GM18507 (cell line): ENCODE measurements around the gene DPP10.

Experiments used
- DNase-seq: peaks from one replicate; pipeline ENCODE4 v3.0.0; 2011; ENCODE audit warnings: low read depth; ENCODE audit not compliant: insufficient read length; ENCODE audit errors: extremely low spot score
- FAIRE-seq: peaks from 2 replicates; lab custom pipeline; 2011; peaks lifted over from hg19 to GRCh38; lab: Jason Lieb, UNC

DPP10 gene

DNA sequence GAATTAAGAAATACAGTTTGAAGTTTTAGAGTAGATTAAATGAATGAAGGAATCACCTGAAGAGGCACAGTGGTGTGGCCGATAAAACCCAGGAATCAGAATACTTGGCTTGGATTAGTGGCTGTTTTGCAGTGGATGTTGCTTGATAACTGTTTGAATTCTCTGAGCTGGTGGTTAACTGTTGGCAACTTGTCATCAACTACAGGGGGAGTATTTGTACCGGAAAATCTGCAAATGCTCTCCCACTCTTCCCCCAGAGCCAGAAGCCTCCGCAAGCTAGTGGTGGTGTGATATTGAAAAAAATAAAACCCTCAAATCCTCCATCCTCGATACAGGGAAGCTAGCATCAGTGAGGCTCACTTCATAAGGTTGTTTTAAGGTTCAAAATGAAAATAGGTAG is 326.7 kb downstream of the DPP10 start:
- no peak for FAIRE-seq
- no peak for DNase-seq

DNA sequence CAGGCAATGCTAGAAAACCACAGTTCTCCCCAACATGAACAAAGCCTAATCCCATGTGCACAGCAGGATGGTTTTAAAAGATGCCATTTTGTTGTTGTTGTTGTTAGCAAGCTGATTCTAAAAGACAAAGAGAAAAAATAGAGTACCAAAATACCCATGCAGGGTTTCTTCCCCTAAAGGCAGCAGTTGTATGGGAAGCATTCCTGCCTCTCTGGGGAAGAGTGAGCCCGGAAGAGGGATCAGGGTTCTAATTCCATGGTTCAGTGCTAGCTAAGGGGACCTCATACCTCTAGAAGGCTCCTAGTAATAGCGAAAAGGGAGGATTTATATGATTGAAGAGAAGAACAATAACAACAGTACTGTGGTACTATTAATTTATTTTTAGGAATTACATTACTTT is 327.6 kb downstream of the DPP10 start:
- DNase-seq (no peak), FAIRE-seq (no peak)

DNA sequence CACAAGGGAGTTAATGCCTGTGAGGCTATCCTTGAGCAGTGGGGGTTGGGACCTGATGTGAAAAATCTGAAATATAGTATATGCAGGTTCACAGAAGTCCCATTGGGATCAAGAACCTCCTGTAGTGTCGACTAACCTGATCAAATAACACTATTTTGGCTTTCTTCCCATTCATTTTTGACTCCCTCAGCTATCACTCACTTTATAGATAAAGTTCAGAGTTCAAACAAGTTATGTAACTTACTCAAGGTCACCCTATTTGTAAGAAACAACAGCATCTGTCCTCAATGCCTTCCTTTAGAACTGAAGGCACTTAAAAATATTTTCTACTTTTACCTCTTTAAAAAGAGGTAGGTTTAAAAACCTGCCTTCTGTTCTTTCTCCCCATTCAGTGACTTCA is 341.6 kb downstream of the DPP10 start:
- no peak for DNase-seq
- no peak for FAIRE-seq

DNA sequence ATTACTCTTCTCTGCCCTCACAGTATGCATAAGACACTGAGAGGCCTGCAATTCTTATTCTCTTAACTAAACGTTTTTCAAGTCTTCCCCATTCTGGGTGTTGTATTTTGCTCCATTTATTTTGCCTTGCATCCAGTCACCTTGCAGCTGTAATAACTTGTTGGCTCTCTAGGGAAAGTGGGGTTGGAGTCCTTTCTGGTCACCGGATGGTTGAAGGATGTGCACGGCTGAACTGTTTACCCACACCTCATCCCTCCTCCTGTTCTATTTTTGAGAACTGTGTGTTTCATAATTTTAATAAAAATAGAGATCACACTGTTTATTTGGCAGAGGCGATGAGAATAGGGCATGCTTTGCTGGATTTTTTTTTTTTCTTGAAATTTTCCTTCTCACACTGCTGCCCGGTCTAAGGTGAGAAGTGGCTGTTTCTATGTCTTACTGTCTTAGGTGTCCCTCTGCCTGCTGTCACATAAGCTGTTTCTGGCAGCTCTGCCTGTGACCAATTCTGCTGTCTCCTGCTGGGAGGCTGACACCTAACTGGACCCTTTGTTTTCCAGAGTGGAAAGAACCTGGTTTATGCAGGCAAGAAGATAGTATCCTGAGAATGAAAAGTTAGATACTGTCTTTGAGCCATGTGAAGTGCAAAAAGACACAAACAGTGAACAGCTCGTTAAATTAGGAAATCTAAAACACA is 342.6 kb downstream of the DPP10 start:
- no peak for DNase-seq
- no peak for FAIRE-seq

DNA sequence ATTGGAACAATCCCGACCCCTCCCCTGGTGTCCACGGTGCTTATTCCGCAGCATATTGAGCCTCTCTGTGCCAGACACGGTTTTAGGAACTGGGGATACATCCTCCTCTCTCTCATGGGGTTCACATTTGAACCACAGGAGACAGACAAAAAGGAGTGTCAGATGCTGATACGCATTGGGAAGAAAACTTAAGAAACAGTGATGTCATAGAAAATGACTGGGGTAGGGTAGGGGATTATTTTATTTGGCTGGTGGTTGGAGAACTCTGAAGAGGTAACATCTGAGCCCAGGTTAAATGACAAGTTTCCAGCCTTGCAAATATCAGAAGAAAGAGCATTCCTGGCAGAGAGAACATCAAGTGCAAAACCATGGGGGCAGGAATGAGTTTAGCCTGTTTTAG is 344.5 kb downstream of the DPP10 start:
- DNase-seq: no peak
- FAIRE-seq: no peak

DNA sequence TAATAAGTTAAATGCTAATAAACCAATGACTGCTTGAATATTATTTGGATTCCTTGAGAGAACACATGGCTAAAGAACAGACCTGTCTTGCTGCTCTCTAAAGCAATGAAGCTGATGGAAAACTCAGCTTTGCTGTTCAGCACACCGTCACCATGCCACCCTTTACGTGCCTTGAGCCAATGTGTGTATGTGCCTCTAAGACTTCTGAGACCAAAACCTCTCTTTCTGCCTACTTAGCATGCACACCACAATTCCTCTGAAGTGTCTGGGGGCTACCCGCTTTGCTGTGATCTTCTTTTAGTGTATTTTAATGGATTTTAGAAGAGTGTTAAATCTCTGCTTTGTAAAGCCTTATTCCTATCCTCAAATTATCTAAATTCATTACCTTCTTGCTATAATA is 345.0 kb downstream of the DPP10 start:
- no peak for FAIRE-seq
- no peak for DNase-seq

DNA sequence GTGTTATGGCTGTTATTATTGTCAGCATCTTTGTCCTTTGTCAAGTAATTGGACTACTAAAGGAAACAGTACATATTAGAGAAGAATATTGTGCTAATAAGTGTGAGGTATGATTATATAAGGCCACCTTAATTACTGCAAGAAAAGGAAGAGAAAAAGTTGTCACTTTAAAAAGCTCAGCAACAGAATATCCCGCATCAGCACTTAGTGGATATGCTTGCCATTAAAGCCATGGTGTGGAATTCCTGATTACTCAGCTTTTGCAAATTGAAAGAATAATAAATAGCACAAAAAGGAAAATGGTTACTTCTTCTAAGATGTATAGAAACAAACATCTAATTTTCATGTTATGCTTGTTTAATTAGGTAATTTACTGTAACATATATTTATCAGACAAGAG is 347.5 kb downstream of the DPP10 start:
- no peak for FAIRE-seq
- no peak for DNase-seq

DNA sequence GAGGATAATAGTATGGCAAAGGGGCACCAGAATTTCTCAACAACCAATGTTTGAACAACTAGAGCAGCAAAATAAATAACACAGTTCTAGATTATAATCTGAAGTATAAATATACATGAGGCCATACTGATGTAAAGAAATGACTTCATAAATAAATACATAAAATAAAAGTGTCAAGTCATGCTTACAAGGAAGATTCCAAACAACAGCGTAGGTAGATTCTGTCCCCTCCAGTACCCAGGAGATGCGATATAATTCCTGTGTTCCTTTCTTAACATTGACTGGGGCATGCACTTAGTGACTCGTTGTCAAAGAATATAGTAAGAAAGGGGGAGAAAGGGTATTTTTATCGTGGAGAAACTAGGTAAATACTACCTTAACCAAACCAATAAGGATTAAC is 355.1 kb downstream of the DPP10 start:
- no peak for DNase-seq
- FAIRE-seq: no peak

DNA sequence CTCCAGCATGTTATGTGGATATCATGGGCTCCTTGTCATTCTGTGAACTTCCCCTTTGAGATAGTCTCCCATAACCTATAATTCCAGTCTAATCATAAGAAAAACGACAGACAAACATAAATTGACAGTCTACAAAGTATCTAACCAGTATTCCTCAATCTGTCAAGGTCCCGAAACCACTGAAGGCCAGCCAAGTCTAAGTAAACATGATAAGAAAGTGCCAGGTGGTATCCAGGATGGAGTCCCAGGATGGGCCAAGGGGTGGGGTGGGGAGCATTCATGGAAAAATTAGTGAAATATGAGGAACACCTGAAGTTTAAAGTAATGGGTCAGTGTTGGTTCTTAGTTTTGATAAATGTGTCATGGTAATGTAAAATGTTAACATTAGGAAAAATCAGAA is 355.5 kb downstream of the DPP10 start:
- FAIRE-seq: no peak
- no peak for DNase-seq

DNA sequence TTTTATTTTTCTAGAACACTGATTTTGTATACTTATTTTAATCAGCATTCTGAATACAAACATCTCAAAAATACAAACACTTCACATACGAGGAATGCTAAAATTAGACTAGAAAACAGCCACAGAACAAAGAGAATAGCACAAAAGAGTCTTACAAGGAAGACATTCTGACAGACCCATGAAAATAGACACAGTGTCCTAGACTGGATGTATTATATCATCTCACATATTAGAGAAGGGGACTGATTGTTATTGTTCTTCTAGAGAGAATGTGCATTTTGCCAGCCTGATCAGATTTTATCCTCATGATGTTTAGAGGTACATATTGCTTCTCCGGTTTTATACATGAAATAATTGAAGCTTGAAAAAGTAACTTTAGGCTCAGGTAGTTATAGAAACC is 357.9 kb downstream of the DPP10 start:
- DNase-seq (no peak), FAIRE-seq (no peak)

DNA sequence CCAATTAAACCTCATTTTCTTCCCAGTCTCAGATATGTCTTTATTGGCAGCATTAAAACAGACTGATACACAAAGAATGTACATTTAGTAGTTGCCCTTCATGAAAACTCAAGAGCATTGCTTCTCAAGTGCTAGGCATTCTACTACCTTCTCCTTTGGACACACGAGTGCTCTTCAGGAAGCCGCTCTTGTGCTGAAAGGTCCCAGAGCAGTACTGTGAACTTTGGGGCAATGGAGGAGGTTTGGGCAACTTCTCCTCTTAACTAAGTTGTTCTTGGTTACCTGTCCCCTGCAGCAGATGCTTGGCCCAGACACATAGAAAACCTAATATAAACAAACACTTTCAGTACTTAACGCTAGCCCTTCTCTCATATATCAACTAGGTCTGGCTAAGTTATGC is 362.8 kb downstream of the DPP10 start:
- FAIRE-seq: no peak
- DNase-seq: no peak

DNA sequence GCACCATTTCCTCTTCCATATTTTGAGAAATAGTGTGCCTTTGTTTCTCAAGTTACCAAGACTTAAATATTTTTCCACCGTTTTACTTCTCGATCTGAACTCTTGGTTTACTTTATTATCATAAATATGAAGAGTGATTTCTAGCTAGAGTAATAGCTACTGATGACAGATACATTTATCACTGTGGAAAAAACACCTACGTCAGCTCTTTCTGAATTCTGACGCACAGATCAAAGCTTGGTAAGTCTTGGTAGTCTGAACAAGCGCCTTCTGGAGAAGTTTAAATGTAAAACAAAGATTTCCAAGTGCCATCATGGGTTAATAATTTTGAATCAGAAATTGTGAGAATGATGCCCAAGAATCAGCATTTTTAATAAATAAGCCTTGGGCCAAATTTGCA is 367.7 kb downstream of the DPP10 start:
- no peak for FAIRE-seq
- DNase-seq: no peak

DNA sequence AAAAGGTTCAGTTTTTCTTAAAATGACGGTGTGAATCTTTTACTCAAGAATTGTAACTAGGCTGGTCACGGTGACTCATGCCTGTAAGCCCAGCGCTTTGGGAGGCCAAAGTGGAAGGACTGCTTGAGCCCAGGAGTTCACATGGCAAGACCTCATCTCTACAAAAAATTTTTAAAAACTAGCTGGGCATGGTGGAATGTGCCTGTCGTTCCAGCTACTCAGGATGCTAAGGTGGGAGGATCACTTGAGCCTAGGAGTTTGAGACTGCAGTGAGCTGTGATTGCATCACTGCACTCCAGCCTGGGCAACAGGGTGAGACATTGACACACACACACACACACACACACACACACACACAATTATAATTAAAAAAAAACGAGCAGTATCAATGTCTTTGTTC is 369.8 kb downstream of the DPP10 start:
- DNase-seq (no peak), FAIRE-seq (no peak)

DNA sequence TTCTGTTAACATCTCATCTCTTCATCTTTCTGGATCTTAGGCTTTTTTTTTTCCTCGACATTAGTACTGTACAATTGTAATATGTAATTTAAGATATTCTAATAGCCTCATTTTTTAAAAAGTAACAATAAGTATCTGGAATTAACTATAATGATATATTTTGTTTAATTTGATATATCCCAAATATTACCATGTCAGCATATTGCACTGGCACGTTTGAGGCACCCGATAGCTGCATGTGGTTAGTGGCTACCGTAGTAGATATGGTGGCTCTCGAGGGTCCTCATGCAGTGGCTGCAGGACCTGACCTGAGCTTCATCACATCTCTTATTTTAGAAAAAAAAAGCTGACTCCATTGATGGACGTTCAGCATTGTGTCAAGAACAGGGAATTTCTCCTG is 371.9 kb downstream of the DPP10 start:
- no peak for DNase-seq
- FAIRE-seq: no peak

DNA sequence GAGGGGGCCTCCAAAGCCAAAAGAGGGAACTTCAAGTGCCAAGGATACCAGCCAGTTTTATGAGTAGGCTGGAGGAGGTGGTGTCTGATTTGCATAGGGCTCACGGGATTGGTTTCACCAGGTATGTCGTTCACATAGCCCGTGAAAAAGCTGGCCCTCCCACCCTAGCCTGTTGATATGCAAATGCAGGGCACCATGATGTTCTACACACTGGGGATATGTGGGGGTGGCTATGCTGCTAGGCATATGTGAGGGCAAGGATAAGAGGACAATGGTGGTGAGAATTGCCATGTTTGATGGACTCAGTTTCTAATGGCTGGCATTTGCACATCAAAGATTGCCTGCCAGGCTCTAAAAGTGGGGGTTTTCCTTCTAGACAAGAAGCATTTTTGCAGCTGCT is 378.6 kb downstream of the DPP10 start:
- DNase-seq (no peak), FAIRE-seq (no peak)

DNA sequence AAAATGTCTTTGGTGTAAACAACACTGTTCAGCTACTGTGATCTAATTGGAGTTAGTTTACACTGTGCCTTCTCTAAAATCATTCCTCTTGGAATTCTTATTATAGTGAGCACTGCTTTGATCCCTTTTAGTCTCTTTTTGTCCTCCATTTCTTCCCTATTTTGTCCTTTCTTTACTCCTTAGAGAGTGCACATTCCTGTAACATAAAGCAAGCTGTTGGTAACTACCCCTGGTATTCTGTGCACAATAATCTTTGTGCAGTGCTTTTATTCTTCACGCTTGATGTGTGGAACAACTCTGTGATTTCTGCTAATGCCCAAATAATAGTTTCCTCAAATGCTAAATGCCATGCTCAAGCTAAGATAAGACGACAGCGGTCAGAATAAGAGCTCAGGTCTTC is 401.5 kb downstream of the DPP10 start:
- no peak for FAIRE-seq

DNA sequence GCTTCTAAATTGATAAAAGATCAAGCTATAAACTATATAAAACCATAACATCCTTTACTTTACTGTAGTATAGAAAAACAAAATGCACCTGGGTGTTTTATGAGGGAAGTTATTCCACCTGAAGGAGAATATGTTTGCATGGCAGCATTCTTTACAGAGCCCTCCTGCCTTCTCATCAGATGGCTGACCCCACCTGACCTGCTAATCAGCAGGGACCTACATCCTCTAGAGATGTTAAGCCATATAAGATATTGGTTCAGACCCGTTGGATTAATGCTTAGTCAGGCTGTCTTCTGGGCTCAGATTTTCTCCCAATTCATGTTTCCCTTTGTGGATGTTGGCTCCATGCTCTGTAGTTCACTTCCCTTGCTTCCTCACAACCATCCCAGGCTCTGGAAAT is 414.8 kb downstream of the DPP10 start:
- no peak for FAIRE-seq
- DNase-seq: no peak

More for the DNA sequence above, 401.5 kb downstream of the DPP10 start:
- no peak for DNase-seq

DNA sequence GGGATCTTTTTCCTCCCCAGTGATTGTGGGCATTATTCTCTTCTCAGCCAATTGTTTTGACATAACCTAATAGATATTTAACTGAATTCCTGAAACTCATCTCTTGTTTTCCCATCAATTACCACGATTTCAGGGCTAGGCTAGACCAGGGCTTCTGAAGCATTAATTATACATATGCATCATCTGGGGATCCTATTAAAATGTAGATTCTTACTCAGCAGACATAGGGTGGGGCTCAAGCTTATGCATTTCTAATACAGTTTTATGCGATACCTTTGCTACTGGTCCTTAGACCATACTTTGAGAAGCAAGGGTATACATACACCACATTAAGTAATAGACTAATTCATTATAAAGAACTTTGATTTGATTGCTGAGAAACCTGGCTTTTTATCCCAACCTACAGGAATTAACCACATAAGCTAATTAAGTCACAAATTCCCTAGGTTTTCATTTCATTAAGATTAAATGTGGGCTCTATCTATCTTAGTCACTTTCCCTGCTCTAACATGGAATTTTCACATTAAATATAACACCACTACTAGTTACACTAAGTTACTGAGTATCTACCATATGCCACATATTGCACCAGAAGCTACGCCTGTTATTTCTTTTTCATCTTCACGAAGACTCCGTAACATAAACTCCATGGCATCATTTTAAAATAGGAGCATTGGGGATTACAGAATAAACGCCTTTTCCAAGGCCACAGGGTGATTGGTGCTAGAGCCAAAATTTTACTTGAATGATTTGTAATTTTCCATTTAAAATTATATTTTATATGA is 417.5 kb downstream of the DPP10 start:
- DNase-seq: no peak
- no peak for FAIRE-seq

DNA sequence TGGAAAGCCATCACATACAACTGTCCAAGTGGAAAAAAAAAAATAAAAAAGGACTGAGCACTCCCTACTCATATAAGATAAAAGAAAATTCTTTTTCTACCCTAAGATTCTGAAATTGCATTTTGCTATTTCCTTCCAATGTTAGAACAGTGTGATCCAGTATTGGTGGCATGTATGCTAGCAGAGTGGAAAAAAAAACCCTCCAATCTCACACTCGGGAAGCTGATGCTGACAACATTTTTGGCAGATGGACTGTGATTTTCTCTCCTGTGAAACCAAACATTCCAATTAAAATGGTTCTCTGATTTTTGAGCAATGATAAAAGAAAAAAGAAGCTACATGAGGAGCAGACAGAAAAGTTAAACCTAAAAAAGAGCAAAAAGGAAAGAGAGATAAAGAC is 419.8 kb downstream of the DPP10 start:
- DNase-seq: no peak
- no peak for FAIRE-seq

DNA sequence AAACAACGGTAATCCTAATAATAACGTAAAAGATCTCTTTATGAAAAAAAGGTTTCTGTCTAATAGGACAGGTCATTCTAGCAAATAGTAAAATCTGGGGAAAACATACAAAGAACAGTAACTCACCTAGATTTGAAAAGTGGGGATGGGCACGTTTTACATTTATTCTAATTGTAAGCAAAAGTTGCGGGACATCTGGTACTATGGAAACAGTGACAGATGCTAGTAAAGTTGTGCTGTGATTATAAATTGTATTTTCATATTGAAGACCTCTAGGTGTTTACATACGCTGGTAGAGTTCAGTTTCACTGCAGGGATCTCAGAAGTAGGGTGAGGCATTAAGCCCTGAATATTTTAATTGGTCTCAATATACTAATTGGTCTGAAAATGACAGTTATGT is 422.5 kb downstream of the DPP10 start:
- DNase-seq (no peak), FAIRE-seq (no peak)

DNA sequence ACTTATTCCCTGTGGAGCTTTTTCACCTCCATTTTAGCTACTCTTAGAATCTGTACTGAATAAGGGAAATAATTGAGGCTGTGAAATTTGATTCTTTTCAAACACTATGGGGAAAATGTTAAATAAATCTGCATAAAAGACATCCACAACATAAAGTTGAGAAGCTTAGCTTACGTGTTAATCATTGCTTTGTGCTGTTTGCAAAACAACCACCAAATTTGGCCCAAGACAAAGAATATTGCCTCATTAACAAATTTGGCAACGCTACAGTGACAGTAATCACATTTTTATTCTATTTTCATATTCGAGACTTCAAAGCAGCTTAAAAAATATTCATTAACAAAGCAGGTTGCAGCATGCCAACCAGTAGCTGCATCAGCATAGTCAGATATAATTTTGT is 437.6 kb downstream of the DPP10 start:
- DNase-seq (no peak), FAIRE-seq (no peak)
